CD4-positive, alpha-beta T cell treated with Interleukin-4 for 1 hour (primary cell): ENCODE measurements around the gene TTC4.
A peak's percentile ranks its signal among the peaks of the same experiment; 100 is the strongest.

Source experiments
- DNase-seq, 2 donors: peaks; one replicate each; pipeline ENCODE4 v3.0.0-alpha.2; 2020 to 2022

TTC4 gene

GRCh38 chr1:54787604-54788003, 71.9 kb downstream of the TTC4 start:
- DNase-seq = no peak

- no peak for DNase-seq
Observed at GRCh38 chr1:54788459-54788858, 72.8 kb downstream of the TTC4 start.

- peak; percentile 30 to 38 for DNase-seq
Observed at GRCh38 chr1:54791880-54792522, 76.3 kb downstream of the TTC4 start.
